Neuronal stem cell (in vitro differentiated cells): Measurements from ENCODE around the gene S100P.
A peak's percentile ranks its signal among the peaks of the same experiment; 100 is the strongest.

Experiments used
- DNase-seq: peaks from one replicate; pipeline ENCODE4 v3.0.0-alpha.2; 2013; ENCODE audit warnings: low spot score
- H2AFZ ChIP-seq: one replicate; pipeline ENCODE4 v1.6.1; 2013; ENCODE audit warnings: mild to moderate bottlenecking, low read length, inconsistent platforms
- H2AK5ac ChIP-seq: 2 replicates; pipeline ENCODE4 v1.6.1; 2013; ENCODE audit warnings: low read depth, mild to moderate bottlenecking, inconsistent platforms, low read length, moderate library complexity, mixed read lengths
- H2BK120ac ChIP-seq: 2 replicates; pipeline ENCODE4 v1.6.1; 2013; ENCODE audit warnings: low read depth, mild to moderate bottlenecking, inconsistent platforms, low read length, moderate library complexity, mixed read lengths
- H2BK12ac ChIP-seq: one replicate; pipeline ENCODE4 v1.6.1; 2013; ENCODE audit warnings: low read length, inconsistent platforms
- H2BK15ac ChIP-seq: 2 replicates; pipeline ENCODE4 v1.6.1; 2013; ENCODE audit warnings: mild to moderate bottlenecking, low read length, inconsistent platforms, mixed read lengths
- H2BK5ac ChIP-seq: one replicate; pipeline ENCODE4 v1.6.1; 2013; ENCODE audit warnings: inconsistent platforms, mild to moderate bottlenecking, low read length, moderate library complexity
- H3K14ac ChIP-seq: one replicate; pipeline ENCODE4 v1.6.1; 2013; ENCODE audit warnings: low read length, inconsistent platforms
- H3K18ac ChIP-seq: 2 replicates; pipeline ENCODE4 v1.6.1; 2013; ENCODE audit warnings: low read length, inconsistent platforms
- H3K23ac ChIP-seq: 2 replicates; pipeline ENCODE4 v1.6.1; 2013; ENCODE audit warnings: low read depth, mild to moderate bottlenecking, mixed read lengths, low read length, inconsistent platforms; ENCODE audit not compliant: poor library complexity
- H3K27ac ChIP-seq: replicated peaks from 3 replicates; pipeline ENCODE4 v1.5.1; 2013; ENCODE audit warnings: low read length, inconsistent platforms
- H3K27me3 ChIP-seq, 3 experiments: 2 replicates each; pipeline ENCODE4 v1.6.1; 2013; ENCODE audit warnings: low read length in 3 of 3, mild to moderate bottlenecking in 2 of 3, inconsistent platforms in 1 of 3, low read depth in 1 of 3, mixed read lengths in 1 of 3, moderate library complexity in 1 of 3; ENCODE audit not compliant: control insufficient read depth in 3 of 3, insufficient read depth in 3 of 3
- H3K36me3 ChIP-seq, 2 donors: replicated peaks in 1 of 2; 2 replicates each; pipeline ENCODE4 v1.6.1; 2013; ENCODE audit warnings: low read length in 2 of 2; ENCODE audit not compliant: control insufficient read depth in 2 of 2, insufficient read depth in 2 of 2
- H3K4ac ChIP-seq: 2 replicates; pipeline ENCODE4 v1.6.1; 2013; ENCODE audit warnings: inconsistent platforms, mild to moderate bottlenecking, low read length, moderate library complexity
- H3K4me1 ChIP-seq, 2 donors: 1 replicate in 1 of 2; 2 replicates in 1 of 2; pipeline ENCODE4 v1.6.1; 2013; ENCODE audit warnings: low read length in 2 of 2, low read depth in 1 of 2; ENCODE audit not compliant: control insufficient read depth in 2 of 2, insufficient read depth in 1 of 2
- H3K4me2 ChIP-seq: one replicate; pipeline ENCODE4 v1.6.1; 2013; ENCODE audit warnings: mild to moderate bottlenecking, low read length, inconsistent platforms; ENCODE audit not compliant: insufficient read depth, poor library complexity, severe bottlenecking
- H3K4me3 ChIP-seq, 2 donors: 2 replicates each; pipeline ENCODE4 v1.5.1; 2013; ENCODE audit warnings: low read length in 2 of 2, mild to moderate bottlenecking in 2 of 2, inconsistent platforms in 1 of 2, moderate library complexity in 1 of 2
- H3K79me1 ChIP-seq: one replicate; pipeline ENCODE4 v1.6.1; 2013; ENCODE audit warnings: low read depth, mild to moderate bottlenecking, inconsistent platforms, low read length, moderate library complexity
- H3K9ac ChIP-seq: one replicate; pipeline ENCODE4 v1.6.1; 2013; ENCODE audit warnings: mild to moderate bottlenecking, low read depth, low read length, inconsistent platforms; ENCODE audit not compliant: poor library complexity
- H3K9me3 ChIP-seq, 2 donors: replicated peaks in 1 of 2; 2 replicates each; pipeline versions ENCODE3 to v1.6.1; 2013; ENCODE audit warnings: low read length in 2 of 2, mild to moderate bottlenecking in 2 of 2, inconsistent platforms in 1 of 2, low read depth in 1 of 2, mixed read lengths in 1 of 2, moderate library complexity in 1 of 2; ENCODE audit not compliant: control insufficient read depth in 2 of 2, insufficient read depth in 1 of 2
- H4K8ac ChIP-seq: one replicate; pipeline ENCODE4 v1.6.1; 2013; ENCODE audit warnings: low read depth, mild to moderate bottlenecking, inconsistent platforms, low read length, moderate library complexity
- H4K91ac ChIP-seq: one replicate; pipeline ENCODE4 v1.6.1; 2013; ENCODE audit warnings: low read length, low read depth, mild to moderate bottlenecking, inconsistent platforms; ENCODE audit not compliant: poor library complexity
- WGBS, 2 donors: extraction: QIAGEN DNeasy Blood & Tissue Kit; methylation state at CpG; one replicate each; pipeline ENCODE4 v1.1.7; 2013; ENCODE audit warnings: missing lambda C conversion rate in 2 of 2, mixed read lengths in 1 of 2; ENCODE audit not compliant: insufficient read length in 2 of 2, insufficient replicate concordance in 1 of 2; ENCODE audit errors: extremely low coverage in 2 of 2; 5-methylcytosine and 5-hydroxymethylcytosine counted together

The S100P gene

GRCh38 chr4:6674500-6675149, 19.1 kb upstream of the S100P start:
- H3K4ac ChIP-seq: no peak overlapping the region
- H3K27me3 ChIP-seq: peaks cover 0 to 6% (median 0%) of the 10 kb centered on the region in 3 experiments
- peaks cover 8% of the 10 kb centered on the region for H3K79me1 ChIP-seq
- H4K8ac ChIP-seq: no peak overlapping the region
- H3K27ac ChIP-seq: no peak overlapping the region
- H3K18ac ChIP-seq: peak overlapping the region; percentile 89
- H3K14ac ChIP-seq: peak overlapping the region; percentile 43
- H3K9me3 ChIP-seq: peaks cover 0 to 6% of the 10 kb centered on the region in 2 donors
- peaks cover 14 to 23% of the 10 kb centered on the region in 2 donors for H3K36me3 ChIP-seq
- no peak overlapping the region for H2BK15ac ChIP-seq
- H3K23ac ChIP-seq: peak overlapping the region; percentile 92
- H2AK5ac ChIP-seq: no peak overlapping the region
- H2BK120ac ChIP-seq: no peak overlapping the region
- WGBS, 2 donors: no CpG with 5 or more reads among the region's 40 CpGs
- H3K4me3 ChIP-seq: peak overlapping the region; percentile 60 to 95
- peak overlapping the region; percentile 95 for H3K9ac ChIP-seq
- peak; percentile 18 for DNase-seq
- H4K91ac ChIP-seq: no peak overlapping the region
- no peak overlapping the region for H2BK12ac ChIP-seq
- H3K4me1 ChIP-seq: peaks cover 0 to 8% of the 10 kb centered on the region in 2 donors
- H2BK5ac ChIP-seq: peak overlapping the region; percentile 31
- peak overlapping the region; percentile 90 for H2AFZ ChIP-seq
- peak overlapping the region; percentile 82 for H3K4me2 ChIP-seq

- H2AFZ ChIP-seq: no peak overlapping the region
- no peak overlapping the region for H2BK12ac ChIP-seq
- no peak overlapping the region for H2BK5ac ChIP-seq
- no peak overlapping the region for H3K27ac ChIP-seq
- H3K9ac ChIP-seq: no peak overlapping the region
- no peak for DNase-seq
- H3K9me3 ChIP-seq: peaks cover 0 to 3% of the 10 kb centered on the region in 2 donors
- H3K4ac ChIP-seq: no peak overlapping the region
- H3K18ac ChIP-seq: no peak overlapping the region
- no CpG with 5 or more reads among the region's 21 CpGs for WGBS, 2 donors
- H3K14ac ChIP-seq: no peak overlapping the region
- peaks cover 0 to 6% (median 0%) of the 10 kb centered on the region in 3 experiments for H3K27me3 ChIP-seq
- H2AK5ac ChIP-seq: no peak overlapping the region
- H4K8ac ChIP-seq: no peak overlapping the region
- H3K4me3 ChIP-seq: peak overlapping the region in 1 of 2 donors; percentile 61
- H4K91ac ChIP-seq: no peak overlapping the region
- H3K79me1 ChIP-seq: peaks cover 8% of the 10 kb centered on the region
- H3K4me1 ChIP-seq: peaks cover 0 to 8% of the 10 kb centered on the region in 2 donors
- peaks cover 13 to 23% of the 10 kb centered on the region in 2 donors for H3K36me3 ChIP-seq
- H2BK15ac ChIP-seq: no peak overlapping the region
- no peak overlapping the region for H2BK120ac ChIP-seq
- H3K23ac ChIP-seq: peak overlapping the region; percentile 66
- H3K4me2 ChIP-seq: no peak overlapping the region
These were observed 16.7 kb upstream of the S100P start for GRCh38 chr4:6676722-6677558.

DNA sequence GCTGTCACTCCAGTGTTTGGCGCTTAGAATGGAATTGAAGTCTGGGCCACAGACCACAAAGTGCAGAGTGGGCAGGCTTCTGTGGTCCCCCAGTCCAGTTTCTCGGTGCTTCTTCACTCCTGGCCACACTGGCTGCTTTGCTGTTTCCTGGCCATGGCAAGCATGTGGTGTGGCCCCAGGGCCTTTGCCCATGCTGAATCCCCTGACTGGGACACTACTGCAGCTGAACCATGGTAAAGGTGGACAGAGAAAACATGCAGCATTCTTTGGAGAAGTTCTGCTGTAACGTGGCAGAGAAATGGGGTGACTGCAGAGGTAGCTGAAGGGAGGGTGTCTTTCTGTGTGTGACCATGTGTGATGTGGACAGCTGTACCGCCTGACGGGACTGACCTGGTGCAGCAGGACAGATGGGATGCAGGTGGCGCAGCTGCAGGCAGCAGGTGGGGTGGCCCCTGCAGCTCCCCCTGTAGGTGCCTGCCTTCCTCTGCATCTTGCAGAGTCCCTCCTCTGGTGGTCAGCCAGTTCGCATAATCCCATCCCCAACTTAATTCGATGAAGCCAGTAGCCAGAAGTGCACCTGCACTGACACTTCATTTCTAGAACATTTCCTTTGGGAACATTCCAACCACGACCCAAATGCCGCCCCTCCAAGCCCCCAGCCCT, 13.2 kb upstream of the S100P start:
- Histone ChIP-seq H3K9me3 (peaks cover 0 to 3% of the 10 kb centered on the region in 2 donors), H2AK5ac (no peak overlapping the region), H2AFZ (no peak overlapping the region), H3K9ac (no peak overlapping the region), H3K4me2 (no peak overlapping the region), H3K23ac (no peak overlapping the region), H4K8ac (no peak overlapping the region), H2BK15ac (no peak overlapping the region), H3K4ac (no peak overlapping the region), H3K27ac (no peak overlapping the region), H2BK120ac (no peak overlapping the region), H4K91ac (no peak overlapping the region), H3K27me3 (no peaks in the 10 kb centered on the region), H2BK5ac (peak overlapping the region; percentile 50), H2BK12ac (no peak overlapping the region), H3K4me1 (peaks cover 0 to 4% of the 10 kb centered on the region in 2 donors), H3K36me3 (peaks cover 10 to 18% of the 10 kb centered on the region in 2 donors), H3K79me1 (peaks cover 5% of the 10 kb centered on the region), H3K14ac (peak overlapping the region; percentile 1), H3K4me3 (peak overlapping the region in 1 of 2 donors; percentile 27), H3K18ac (no peak overlapping the region)
- WGBS, 2 donors: no CpG with 5 or more reads among the region's 10 CpGs
- no peak for DNase-seq
